K562 (cell line): Measurements from ENCODE around the gene AIPL1. TPM values are rescaled to one million over a fixed set of nuclear protein-coding genes. Genes with fewer than 3 reads are reported as not detected.

Source experiments
- ARID1B ChIP-seq: fragments of 450-650 bp; IDR thresholded peaks from 2 replicates; pipeline ENCODE4 v1.6.1; 2016; ENCODE audit warnings: antibody characterized with exemption, mild to moderate bottlenecking, inconsistent platforms
- BRD4 ChIP-seq: fragments of 200-600 bp; sonication (generic); IDR thresholded peaks from 2 replicates; pipeline ENCODE4 v1.6.1; 2017; ENCODE audit warnings: inconsistent platforms
- CHD2 ChIP-seq: IDR thresholded peaks from 2 replicates; pipeline ENCODE4 v1.6.1; 2011; ENCODE audit warnings: low read depth, low read length
- DPF2 ChIP-seq: fragments of 450-650 bp; IDR thresholded peaks from 2 replicates; pipeline ENCODE4 v1.6.1; 2016
- EP300 ChIP-seq: IDR thresholded peaks from 2 replicates; pipeline ENCODE4 v1.6.1; 2012; ENCODE audit warnings: low read length, improper control_type of control experiment
- ESRRA ChIP-seq: fragments of 450-650 bp; IDR thresholded peaks from 2 replicates; pipeline ENCODE4 v1.6.1; 2014; ENCODE audit warnings: low read depth, mild to moderate bottlenecking, moderate library complexity, borderline replicate concordance
- FOSL1 ChIP-seq: fragments of 200-800 bp; sonication (Bioruptor generic); conservative IDR thresholded peaks from 2 replicates; pipeline ENCODE4 v1.6.1; 2016; ENCODE audit warnings: missing genetic modification characterization, missing compliant biosample characterization
- HMG20A ChIP-seq: fragments of 450-650 bp; formaldehyde crosslinking; conservative IDR thresholded peaks from 2 replicates; pipeline ENCODE4 v1.4.0; 2020; ENCODE audit warnings: mild to moderate bottlenecking, mixed read lengths
- JUN ChIP-seq, 2 experiments: sonication (generic) in 1 of 2; formaldehyde crosslinking in 1 of 2; IDR thresholded peaks; 2 replicates each; pipeline versions ENCODE4 v1.6.1 to v1.8.0; 2012 to 2022; ENCODE audit warnings: borderline replicate concordance in 2 of 2, mild to moderate bottlenecking in 2 of 2, improper control_type of control experiment in 1 of 2, low read depth in 1 of 2, low read length in 1 of 2, missing genetic modification reagents in 1 of 2
- JUND ChIP-seq, 2 experiments: IDR thresholded peaks; 2 replicates in 1 of 2; 3 replicates in 1 of 2; pipeline ENCODE4 v1.6.1; 2011; ENCODE audit warnings: borderline replicate concordance in 2 of 2, low read depth in 2 of 2, low read length in 2 of 2, improper control_type of control experiment in 1 of 2, missing biosample characterization in 1 of 2, missing genetic modification characterization in 1 of 2, missing genetic modification reagents in 1 of 2
- MAFF ChIP-seq: IDR thresholded peaks from 2 replicates; pipeline ENCODE4 v1.6.1; 2012; ENCODE audit warnings: low read length, improper control_type of control experiment
- MAZ ChIP-seq, 2 experiments: fragments of 450-650 bp in 1 of 2; sonication (generic) in 1 of 2; formaldehyde crosslinking; IDR thresholded peaks in 1 of 2; conservative IDR thresholded peaks in 1 of 2; 2 replicates each; pipeline versions ENCODE4 v1.4.0 to v1.5.0; 2020; ENCODE audit warnings: mild to moderate bottlenecking in 1 of 2, missing genetic modification reagents in 1 of 2
- NELFE ChIP-seq: IDR thresholded peaks from 2 replicates; pipeline ENCODE4 v1.6.1; 2011; ENCODE audit warnings: mild to moderate bottlenecking; ENCODE audit not compliant: insufficient read depth, insufficient read length
- RBBP5 ChIP-seq: fragments of 200-600 bp; sonication (generic); IDR thresholded peaks from 2 replicates; pipeline ENCODE4 v1.6.1; 2012; ENCODE audit warnings: borderline replicate concordance, mild to moderate bottlenecking, low read length, control low read depth, inconsistent platforms; ENCODE audit not compliant: insufficient read depth, poor library complexity, severe bottlenecking
- RCOR1 ChIP-seq, 2 experiments: IDR thresholded peaks; 2 replicates each; pipeline ENCODE4 v1.6.1; 2012; ENCODE audit warnings: low read depth in 2 of 2, low read length in 2 of 2, borderline replicate concordance in 1 of 2, improper control_type of control experiment in 1 of 2
- SMAD1 ChIP-seq: fragments of 150-350 bp; IDR thresholded peaks from 2 replicates; pipeline ENCODE4 v1.6.1; 2014; ENCODE audit warnings: low read length, low read depth; ENCODE audit not compliant: partially characterized antibody
- SREBF2 ChIP-seq: sonication (generic); formaldehyde crosslinking; IDR thresholded peaks from 2 replicates; pipeline ENCODE4 v1.4.0; 2020; ENCODE audit warnings: mild to moderate bottlenecking, missing genetic modification reagents
- STAT5A ChIP-seq: IDR thresholded peaks from 2 replicates; pipeline ENCODE4 v1.6.1; 2012; ENCODE audit warnings: low read length, inconsistent platforms, borderline replicate concordance
- ZKSCAN1 ChIP-seq: fragments of 150-350 bp; IDR thresholded peaks from 2 replicates; pipeline ENCODE4 v1.6.1; 2016; ENCODE audit warnings: low read depth, low read length
- ZNF24 ChIP-seq: fragments of 450-650 bp; IDR thresholded peaks from 2 replicates; pipeline ENCODE4 v1.6.1; 2016
- polyA plus RNA-seq, 8 experiments: library from polyadenylated mRNA; depleted of rRNA in 4 of 8; stranded (reverse) in 5 of 8; unstranded in 3 of 8; fragments of >200 nt; fragmentation: Nextera tagmentation in 2 of 8; fragmentation: Illumina TruSeq in 1 of 8; extraction: Ambion mirVana in 2 of 8; extraction: Trizol in 1 of 8; gene quantifications; 2 replicates each; pipeline versions ENCODE4 v1.2.1 to v1.2.3, GENCODE V29; 2011 to 2014; ENCODE audit warnings: inconsistent platforms in 1 of 8, missing spikeins in 1 of 8
- total RNA-seq, 7 experiments: library from RNA; depleted of rRNA in 6 of 7; stranded (reverse); fragments of >200 nt in 6 of 7; fragmentation: Illumina TruSeq in 2 of 7; extraction: Trizol in 2 of 7; gene quantifications; 2 replicates each; pipeline versions ENCODE4 v1.2.1 to v1.2.3, GENCODE V29; 2011 to 2021; ENCODE audit warnings: low replicate concordance in 1 of 7
- TF ChIP-seq, protein P1 (sequence below): fragments of 450-650 bp; IDR thresholded peaks from one replicate; pipeline ENCODE4 v1.6.1; 2018; ENCODE audit warnings: mild to moderate bottlenecking, moderate library complexity; ENCODE audit not compliant: partially characterized antibody
- TF ChIP-seq, protein P2 (sequence below): sonication (generic); formaldehyde crosslinking; IDR thresholded peaks from 2 replicates; pipeline ENCODE4 v1.8.1; 2023; ENCODE audit warnings: mild to moderate bottlenecking, missing genetic modification reagents
- TF ChIP-seq, protein P3 (sequence below), 3 experiments: fragments of 200-800 bp in 1 of 3; sonication (Bioruptor generic) in 1 of 3; sonication (generic) in 1 of 3; formaldehyde crosslinking in 1 of 3; IDR thresholded peaks; 2 replicates each; pipeline versions ENCODE4 v1.6.1 to v1.8.0; 2016 to 2022; ENCODE audit warnings: mild to moderate bottlenecking in 2 of 3, missing compliant biosample characterization in 2 of 3, missing genetic modification characterization in 2 of 3, missing genetic modification reagents in 1 of 3

Gene AIPL1
- total and polyA plus RNA-seq, 9 of the 15 experiments (the other 6 are each of a cell fraction or from before 2014, with no cell fraction given), result not detected

DNA sequence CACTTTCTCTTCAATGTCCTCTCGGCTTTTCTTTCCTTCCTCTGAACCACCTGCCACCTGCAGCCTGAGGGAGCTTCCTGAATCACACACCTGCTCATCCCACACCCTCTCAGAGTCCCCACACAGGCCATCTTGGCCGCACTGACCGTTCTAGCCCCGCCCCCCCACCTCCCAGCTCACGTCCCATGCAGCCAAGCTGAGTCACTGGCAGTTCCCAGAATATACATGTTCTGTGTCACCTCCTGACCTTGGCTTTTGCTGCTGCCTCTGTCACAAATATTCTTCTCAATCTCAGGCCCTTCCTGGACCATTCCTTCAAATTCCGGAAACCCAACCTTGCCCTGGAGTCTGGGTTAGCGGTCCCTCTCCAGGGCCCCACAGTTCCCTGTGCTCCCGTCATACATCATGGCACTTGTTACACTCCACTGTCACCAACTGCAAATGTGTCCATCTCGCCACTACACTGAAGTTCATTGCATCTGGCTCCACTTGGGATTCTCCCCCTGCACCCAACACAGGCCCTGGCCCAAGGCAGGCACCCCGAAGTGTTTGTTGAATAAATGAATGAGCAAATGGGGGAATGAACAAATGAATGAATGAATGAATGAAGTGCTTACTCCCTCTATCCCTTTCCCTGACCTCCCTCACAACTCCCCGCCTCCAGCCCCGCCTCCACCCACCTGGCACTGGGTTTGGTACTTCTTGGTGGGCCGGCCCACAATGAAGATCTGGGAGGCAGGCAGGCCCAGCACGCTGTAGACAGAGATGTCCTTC is 22.2 kb upstream of the AIPL1 start (continued):
- TF ChIP-seq DPF2 (0 out of 2 replicates have a peak, but pooled peaks have one; percentile 46), MAFF (peak; percentile 43; the same call in 1 of the 2 replicates), JUN (IDR thresholded peaks at IDR 0.05; ENCODE audit: borderline replicate concordance, low read depth, low read length) (peak; percentile 52; the same call in 1 of the 2 replicates), JUN (CRISPR knock-in tag; IDR thresholded peaks at IDR 0.05; ENCODE audit: borderline replicate concordance) (no peak), ZNF24 (peak; percentile 93), ESRRA (peak; percentile 86), CHD2 (no peak), ZKSCAN1 (no peak), HMG20A (CRISPR knock-in tag) (no peak), FOSL1 (tag) (peak; percentile 81), EP300 (peak; percentile 27; the same call in 1 of the 2 replicates), SMAD1 (no peak), STAT5A (peak; percentile 55; the same call in 1 of the 2 replicates), MAZ (CRISPR knock-in tag; conservative IDR thresholded peaks at IDR 0.05 in 1 of 2, IDR thresholded peaks at IDR 0.05 in 1 of 2) (peak in 1 of 2 experiments; percentile 18; a peak in 1 of 4 replicates), RCOR1 (IDR thresholded peaks at IDR 0.05; ENCODE audit: borderline replicate concordance in 1 of 2, low read depth in 2 of 2, low read length in 2 of 2) (peak in 1 of 2 experiments; percentile 63; a peak in 2 of 4 replicates), SREBF2 (CRISPR knock-in tag) (no peak), NELFE (no peak), BRD4 (no peak), ARID1B (peak; percentile 56), RBBP5 (peak; percentile 48), JUND (IDR thresholded peaks at IDR 0.05; ENCODE audit: borderline replicate concordance, low read depth, low read length) (peak; percentile 90), JUND (tag; IDR thresholded peaks at IDR 0.05; ENCODE audit: borderline replicate concordance, low read depth, low read length) (peak; percentile 90; the same call in 2 of the 3 replicates)
- TF ChIP-seq, protein P1, sequence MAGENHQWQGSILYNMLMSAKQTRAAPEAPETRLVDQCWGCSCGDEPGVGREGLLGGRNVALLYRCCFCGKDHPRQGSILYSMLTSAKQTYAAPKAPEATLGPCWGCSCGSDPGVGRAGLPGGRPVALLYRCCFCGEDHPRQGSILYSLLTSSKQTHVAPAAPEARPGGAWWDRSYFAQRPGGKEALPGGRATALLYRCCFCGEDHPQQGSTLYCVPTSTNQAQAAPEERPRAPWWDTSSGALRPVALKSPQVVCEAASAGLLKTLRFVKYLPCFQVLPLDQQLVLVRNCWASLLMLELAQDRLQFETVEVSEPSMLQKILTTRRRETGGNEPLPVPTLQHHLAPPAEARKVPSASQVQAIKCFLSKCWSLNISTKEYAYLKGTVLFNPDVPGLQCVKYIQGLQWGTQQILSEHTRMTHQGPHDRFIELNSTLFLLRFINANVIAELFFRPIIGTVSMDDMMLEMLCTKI, result no peak
- TF ChIP-seq, protein P2, sequence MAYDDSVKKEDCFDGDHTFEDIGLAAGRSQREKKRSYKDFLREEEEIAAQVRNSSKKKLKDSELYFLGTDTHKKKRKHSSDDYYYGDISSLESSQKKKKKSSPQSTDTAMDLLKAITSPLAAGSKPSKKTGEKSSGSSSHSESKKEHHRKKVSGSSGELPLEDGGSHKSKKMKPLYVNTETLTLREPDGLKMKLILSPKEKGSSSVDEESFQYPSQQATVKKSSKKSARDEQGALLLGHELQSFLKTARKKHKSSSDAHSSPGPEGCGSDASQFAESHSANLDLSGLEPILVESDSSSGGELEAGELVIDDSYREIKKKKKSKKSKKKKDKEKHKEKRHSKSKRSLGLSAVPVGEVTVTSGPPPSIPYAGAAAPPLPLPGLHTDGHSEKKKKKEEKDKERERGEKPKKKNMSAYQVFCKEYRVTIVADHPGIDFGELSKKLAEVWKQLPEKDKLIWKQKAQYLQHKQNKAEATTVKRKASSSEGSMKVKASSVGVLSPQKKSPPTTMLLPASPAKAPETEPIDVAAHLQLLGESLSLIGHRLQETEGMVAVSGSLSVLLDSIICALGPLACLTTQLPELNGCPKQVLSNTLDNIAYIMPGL (CRISPR knock-in tag), result no peak
- TF ChIP-seq, protein P3, sequence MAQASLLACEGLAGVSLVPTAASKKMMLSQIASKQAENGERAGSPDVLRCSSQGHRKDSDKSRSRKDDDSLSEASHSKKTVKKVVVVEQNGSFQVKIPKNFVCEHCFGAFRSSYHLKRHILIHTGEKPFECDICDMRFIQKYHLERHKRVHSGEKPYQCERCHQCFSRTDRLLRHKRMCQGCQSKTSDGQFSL (CRISPR knock-in tag; IDR thresholded peaks at IDR 0.05), result peak; percentile 68
- TF ChIP-seq, protein P3 (tag; IDR thresholded peaks at IDR 0.05), result peak in 1 of 2 experiments; percentile 70; a peak in 2 of 4 replicates
